Psoas muscle (tissue), 8 donors: Measurements from ENCODE around the gene PANK1. TPM values are rescaled to one million over a fixed set of nuclear protein-coding genes. Genes with fewer than 3 reads are reported as not detected.

Source experiments
- ATAC-seq, 4 donors: fragments of 200-7000 bp; cut with Tn5 transposase; one replicate each; pipeline ENCODE4 v1.9.1; 2020; ENCODE audit warnings: moderate library complexity in 3 of 4, mild to moderate bottlenecking in 2 of 4
- DNase-seq, 2 donors: peaks; one replicate each; pipeline ENCODE4 v3.0.0-alpha.2; 2020
- H3K27ac ChIP-seq: fragments of 200-600 bp; one replicate; pipeline ENCODE4 v1.8.0; 2022
- H3K27me3 ChIP-seq, 3 donors: fragments of 200-600 bp in 1 of 3; one replicate each; pipeline versions ENCODE4 v1.6.1 to v1.8.0; 2013 to 2022; ENCODE audit warnings: low read length in 2 of 3, mild to moderate bottlenecking in 2 of 3, moderate library complexity in 1 of 3; ENCODE audit not compliant: insufficient read depth in 3 of 3
- H3K36me3 ChIP-seq, 2 donors: fragments of 200-600 bp in 1 of 2; one replicate each; pipeline versions ENCODE4 v1.6.1 to v1.8.0; 2013 to 2022; ENCODE audit warnings: low read depth in 1 of 2, mild to moderate bottlenecking in 1 of 2, moderate library complexity in 1 of 2; ENCODE audit not compliant: insufficient read depth in 1 of 2
- H3K4me1 ChIP-seq: fragments of 200-600 bp; one replicate; pipeline ENCODE4 v1.8.0; 2022
- H3K4me3 ChIP-seq: fragments of 200-600 bp; one replicate; pipeline ENCODE4 v1.8.0; 2022; ENCODE audit warnings: mild to moderate bottlenecking
- H3K9me3 ChIP-seq: fragments of 200-600 bp; one replicate; pipeline ENCODE4 v1.8.0; 2022
- WGBS, 3 donors: extraction: QIAGEN DNeasy Blood & Tissue Kit; methylation state at CpG; one replicate each; pipeline versions ENCODE4 v1.1.6 to v1.1.7; 2013; 5-methylcytosine and 5-hydroxymethylcytosine counted together
- intact Hi-C, 2 donors: fragments of 100-400 bp; cut with DNase I; formaldehyde crosslinking; loops; one replicate each; pipeline versions ENCODE4 v1.11.0 to v1.14.2; 2022
- polyA plus RNA-seq, 3 donors: library from polyadenylated mRNA; stranded (reverse); fragments of 200-250 nt; gene quantifications; one replicate each; pipeline ENCODE4 v1.2.3, GENCODE V29; 2013
- total RNA-seq, 4 donors: library from RNA; stranded (reverse); fragmentation: NEBNext Ultra II Directional in 2 of 4; extraction: Animal tissue kit (Norgen Biotek cat#: 25700) in 2 of 4; gene quantifications; one replicate each; pipeline versions ENCODE4 v1.2.1 to v1.2.4, GENCODE V29; 2021 to 2023
- TF ChIP-seq, protein P1 (sequence below): fragments of 200-600 bp; IDR thresholded peaks from one replicate; pipeline ENCODE4 v1.8.0; 2022; ENCODE audit warnings: antibody characterized with exemption
- donor health status: healthy with polysubstance abuse.
- donor health status: DM: no; HTN: no; CAD: no; lungs with moderate emphysema.
- donor health status: Bipolar disorder and iron deficiency.
- donor health status: healthy.
- donor health status: DM: yes; HTN: yes; CAD: no.
- donor health status: DM: no; HTN: no; CAD: no.
- donor health status: DM: no; HTN: no; CAD: no.
- donor health status: DM: yes; HTN: yes; CAD: no.

Gene PANK1
- total and polyA plus RNA-seq, 7 donors: 0.91 to 17.0 (median 6.3) TPM

DNA sequence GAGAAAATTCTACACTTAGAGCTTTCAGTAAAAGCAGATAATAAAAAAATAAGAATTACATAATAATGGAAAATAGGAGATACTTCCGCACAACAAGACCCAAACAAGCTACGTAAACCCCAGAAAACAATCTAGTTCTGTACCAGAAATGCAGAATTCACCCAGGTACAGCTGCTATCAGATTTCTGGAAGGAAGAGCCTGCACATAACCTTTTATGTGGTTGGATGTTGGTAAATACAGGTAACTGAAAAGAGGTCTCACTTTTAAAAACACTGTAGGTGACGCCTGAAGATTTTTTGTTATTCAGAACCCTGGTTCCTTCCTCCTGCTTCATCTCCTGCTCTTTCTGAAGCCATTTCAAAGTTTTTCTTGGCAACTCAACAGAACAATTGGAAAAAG, 29.9 kb downstream of the PANK1 start:
- Histone ChIP-seq H3K27me3 (no peaks in the 10 kb centered on the region), H3K9me3 (peaks cover 2% of the 10 kb centered on the region), H3K36me3 (peaks cover 5 to 17% of the 10 kb centered on the region in 2 donors), H3K27ac (no peak overlapping the region), H3K4me1 (peaks cover 17% of the 10 kb centered on the region), H3K4me3 (no peak overlapping the region)
- intact Hi-C loops: loop anchor here in 1 of 2 donors (5.0 kb wide), 1 partner anchor 38 kb away; no protein-coding TSS in a partner anchor
- ATAC-seq (no peak), DNase-seq (no peak)
- WGBS, 3 donors: 88 to 97% (median 96%) methylated on average over 3 of the region's 3 CpGs
- TF ChIP-seq, protein P1, sequence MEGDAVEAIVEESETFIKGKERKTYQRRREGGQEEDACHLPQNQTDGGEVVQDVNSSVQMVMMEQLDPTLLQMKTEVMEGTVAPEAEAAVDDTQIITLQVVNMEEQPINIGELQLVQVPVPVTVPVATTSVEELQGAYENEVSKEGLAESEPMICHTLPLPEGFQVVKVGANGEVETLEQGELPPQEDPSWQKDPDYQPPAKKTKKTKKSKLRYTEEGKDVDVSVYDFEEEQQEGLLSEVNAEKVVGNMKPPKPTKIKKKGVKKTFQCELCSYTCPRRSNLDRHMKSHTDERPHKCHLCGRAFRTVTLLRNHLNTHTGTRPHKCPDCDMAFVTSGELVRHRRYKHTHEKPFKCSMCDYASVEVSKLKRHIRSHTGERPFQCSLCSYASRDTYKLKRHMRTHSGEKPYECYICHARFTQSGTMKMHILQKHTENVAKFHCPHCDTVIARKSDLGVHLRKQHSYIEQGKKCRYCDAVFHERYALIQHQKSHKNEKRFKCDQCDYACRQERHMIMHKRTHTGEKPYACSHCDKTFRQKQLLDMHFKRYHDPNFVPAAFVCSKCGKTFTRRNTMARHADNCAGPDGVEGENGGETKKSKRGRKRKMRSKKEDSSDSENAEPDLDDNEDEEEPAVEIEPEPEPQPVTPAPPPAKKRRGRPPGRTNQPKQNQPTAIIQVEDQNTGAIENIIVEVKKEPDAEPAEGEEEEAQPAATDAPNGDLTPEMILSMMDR: no peak

DNA sequence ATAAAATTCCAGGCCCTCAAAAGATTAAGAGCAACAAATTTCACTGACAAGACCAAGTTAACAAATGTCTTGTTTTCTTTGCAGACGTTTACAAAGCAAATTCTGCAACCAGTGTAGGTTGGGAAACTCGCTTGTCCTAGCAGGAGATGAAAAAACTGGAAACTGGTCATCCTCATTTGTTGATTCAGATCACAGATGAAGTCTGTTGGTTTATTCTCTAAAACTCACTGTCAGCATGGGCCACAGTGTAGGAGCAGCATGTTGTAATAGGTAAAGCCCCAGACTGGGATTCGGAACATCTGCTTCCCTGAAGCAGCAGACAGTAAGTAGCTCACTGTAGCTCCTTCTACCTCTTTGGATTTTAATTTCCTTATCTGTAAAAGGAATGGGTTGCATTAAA, 31.5 kb downstream of the PANK1 start:
- Histone ChIP-seq H3K36me3 (peaks cover 5 to 30% of the 10 kb centered on the region in 2 donors), H3K27me3 (no peaks in the 10 kb centered on the region), H3K4me3 (no peak overlapping the region), H3K9me3 (no peaks in the 10 kb centered on the region), H3K27ac (no peak overlapping the region), H3K4me1 (peaks cover 17% of the 10 kb centered on the region)
- ATAC-seq: no peak
- no peak for DNase-seq
- TF ChIP-seq, protein P1: no peak
- intact Hi-C loops: no loop called here
- 71 to 89% (median 88%) methylated on average over 3 of the region's 3 CpGs for WGBS, 3 donors

DNA sequence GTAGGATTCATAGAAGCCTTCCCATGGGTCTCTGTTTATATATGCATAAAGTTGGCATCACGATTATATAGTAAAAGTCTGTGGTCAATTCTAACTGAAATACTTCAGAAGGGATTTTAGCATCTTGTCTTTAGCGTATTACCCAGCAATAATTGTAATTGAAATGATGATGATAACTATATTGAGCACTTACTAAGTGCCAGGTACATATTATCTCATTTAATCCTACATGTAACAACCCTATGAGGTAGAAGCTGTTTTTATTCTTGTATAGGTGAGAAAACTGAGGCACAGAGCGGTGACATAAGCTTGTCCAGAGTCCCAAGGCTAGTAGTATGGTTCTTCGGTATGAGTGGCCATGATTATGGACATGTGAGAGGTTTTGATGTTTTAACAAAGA, 33.8 kb downstream of the PANK1 start:
- Histone ChIP-seq H3K36me3 (peaks cover 5 to 39% of the 10 kb centered on the region in 2 donors), H3K4me1 (peaks cover 13% of the 10 kb centered on the region), H3K9me3 (no peaks in the 10 kb centered on the region), H3K27ac (no peak overlapping the region), H3K27me3 (no peaks in the 10 kb centered on the region), H3K4me3 (no peak overlapping the region)
- no peak for ATAC-seq
- no peak for DNase-seq
- WGBS, 3 donors: 97 to 99% (median 98%) methylated on average over 4 of the region's 4 CpGs
- intact Hi-C loops: no loop called here
- TF ChIP-seq, protein P1: no peak

DNA sequence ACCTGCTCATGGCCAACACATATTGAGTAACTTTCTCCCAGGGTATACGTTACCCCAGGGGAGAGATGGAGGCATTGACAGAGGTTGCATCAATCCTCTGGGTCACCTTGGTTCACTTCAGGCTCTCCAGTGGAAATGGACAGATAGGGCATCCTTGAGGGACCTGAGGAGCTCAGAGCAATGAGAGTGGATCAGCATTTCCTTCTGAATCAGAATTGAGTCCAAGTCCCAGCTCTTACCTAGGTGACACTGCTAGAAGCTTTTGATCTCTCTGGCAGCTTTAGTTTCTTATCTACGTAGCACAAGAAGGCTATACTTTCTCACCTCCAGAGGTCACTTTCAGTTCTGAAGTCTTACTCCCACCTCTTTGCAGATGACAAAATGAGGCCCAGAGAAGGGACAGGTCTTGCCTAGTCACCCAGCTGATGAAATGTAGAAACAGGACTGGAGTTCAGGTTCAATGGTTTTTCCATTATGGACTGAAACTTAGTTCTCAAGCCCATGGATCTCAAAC, 35.2 kb downstream of the PANK1 start:
- DNase-seq: no peak
- H3K4me1 ChIP-seq: peaks cover 9% of the 10 kb centered on the region
- H3K4me3 ChIP-seq: no peak overlapping the region
- TF ChIP-seq, protein P1: no peak
- ATAC-seq: peak; percentile 58 to 92 (median 78)
- 0 to 52% (median 25%) methylated on average over 2 of the region's 2 CpGs for WGBS, 3 donors
- H3K9me3 ChIP-seq: no peaks in the 10 kb centered on the region
- intact Hi-C loops: no loop called here
- H3K36me3 ChIP-seq: peaks cover 5 to 39% of the 10 kb centered on the region in 2 donors
- no peaks in the 10 kb centered on the region for H3K27me3 ChIP-seq
- H3K27ac ChIP-seq: no peak overlapping the region

DNA sequence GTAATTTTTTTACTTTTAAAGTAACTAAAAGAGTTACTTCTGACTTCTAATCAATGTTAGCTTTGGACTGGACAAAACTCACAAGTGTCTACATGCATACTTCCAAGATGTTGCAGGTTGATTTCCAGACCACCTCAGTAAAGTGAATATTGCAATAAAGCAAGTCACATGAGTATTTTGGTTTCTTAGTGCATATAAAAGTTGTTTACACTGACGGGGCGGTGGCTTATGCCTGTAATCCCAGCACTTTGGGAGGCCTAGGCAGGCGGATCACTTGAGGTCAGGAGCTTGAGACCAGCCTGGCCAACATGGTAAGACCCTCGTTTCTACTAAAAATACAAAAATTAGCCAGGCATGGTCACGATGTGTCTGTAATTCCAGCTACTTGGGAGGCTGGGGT, 40.8 kb downstream of the PANK1 start:
- DNase-seq: no peak
- intact Hi-C loops: no loop called here
- Histone ChIP-seq H3K4me3 (no peak overlapping the region), H3K9me3 (no peaks in the 10 kb centered on the region), H3K36me3 (peaks cover 0 to 25% of the 10 kb centered on the region in 2 donors), H3K27me3 (no peaks in the 10 kb centered on the region), H3K4me1 (no peaks in the 10 kb centered on the region), H3K27ac (no peak overlapping the region)
- 91 to 92% (median 92%) methylated on average over 5 of the region's 5 CpGs for WGBS, 3 donors
- TF ChIP-seq, protein P1: no peak
- ATAC-seq: no peak
